Measurements from ENCODE around the gene COL25A1.

The COL25A1 gene

DNA sequence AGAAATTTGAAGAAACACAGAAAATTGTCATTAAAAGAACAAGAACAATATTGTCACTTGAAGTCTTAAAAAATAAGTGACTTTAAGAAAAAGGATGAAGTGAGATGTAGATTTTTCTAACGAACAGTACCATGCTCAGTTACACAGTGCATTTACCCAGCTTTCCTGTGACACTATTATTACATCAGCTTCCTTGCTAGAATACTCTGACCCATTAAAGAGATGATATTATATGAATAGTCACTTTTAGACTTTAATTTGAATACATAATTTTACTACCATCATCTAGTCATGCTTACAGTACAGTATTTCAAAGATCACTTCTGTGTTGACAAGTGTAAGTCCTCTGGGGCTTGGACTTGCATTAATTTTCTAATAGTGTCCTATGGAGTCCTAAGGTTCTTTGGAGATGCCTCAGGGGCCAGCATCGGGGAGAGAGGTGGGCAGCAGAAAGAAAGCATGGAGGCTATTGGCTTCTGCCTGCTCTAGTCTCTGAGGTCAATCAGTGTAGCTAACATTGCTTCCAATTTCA lies 10.7 kb downstream of the COL25A1 start:
- DNase-seq, result no peak

- no peak for DNase-seq
Measured at GRCh38 chr4:109290918-109291317, 11.5 kb downstream of the COL25A1 start.

DNA sequence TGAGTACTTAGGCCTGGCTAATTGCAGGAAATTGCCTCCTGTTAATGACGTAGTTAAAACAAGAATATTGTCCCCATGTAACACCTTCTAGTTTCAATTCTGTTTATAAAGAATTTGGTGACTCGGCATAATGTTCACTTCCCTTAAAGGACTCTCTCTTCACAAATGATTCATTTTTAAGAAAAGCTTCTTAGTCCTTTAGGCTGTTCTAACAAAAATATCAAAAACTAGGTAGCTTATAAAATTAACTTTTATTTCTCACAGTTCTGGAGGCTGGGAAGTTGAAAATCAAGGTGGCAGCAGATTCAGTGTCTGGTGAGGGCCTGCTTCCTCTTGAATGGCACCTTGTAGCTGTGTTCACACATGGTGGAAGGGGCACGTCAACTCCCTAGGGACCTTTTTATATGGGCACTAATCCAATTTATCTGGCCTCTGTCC lies 23.8 kb downstream of the COL25A1 start:
- no peak for DNase-seq

GRCh38 chr4:109276482-109277095 lies 25.9 kb downstream of the COL25A1 start:
- no peak for DNase-seq

GRCh38 chr4:109275066-109275745 lies 27.3 kb downstream of the COL25A1 start:
- no peak for DNase-seq

GRCh38 chr4:109266891-109267290 lies 35.6 kb downstream of the COL25A1 start:
- DNase-seq, result no peak

DNA sequence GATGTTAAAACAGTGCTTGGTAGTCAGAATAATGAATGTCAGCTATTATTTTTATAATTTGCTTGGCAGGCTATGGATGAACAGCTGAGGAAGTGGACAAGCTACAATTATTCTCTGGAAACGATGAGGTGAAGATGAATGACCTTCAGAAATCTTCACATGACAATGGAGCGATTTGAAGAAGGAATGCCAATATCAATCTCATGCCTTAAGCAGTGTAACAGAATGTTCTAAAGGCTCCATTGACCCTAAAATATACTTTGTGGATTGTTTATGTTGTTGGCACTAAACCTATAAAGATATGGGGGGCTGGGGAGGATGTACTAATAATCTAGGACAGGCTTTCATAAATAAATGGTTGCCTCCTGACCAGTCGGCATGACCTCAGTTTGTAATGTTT lies 36.2 kb downstream of the COL25A1 start:
- DNase-seq, result no peak

- DNase-seq, result no peak
Measured at GRCh38 chr4:109263721-109264120, 38.7 kb downstream of the COL25A1 start.

- no peak for DNase-seq
Measured at GRCh38 chr4:109256818-109257217, 45.6 kb downstream of the COL25A1 start.

DNA sequence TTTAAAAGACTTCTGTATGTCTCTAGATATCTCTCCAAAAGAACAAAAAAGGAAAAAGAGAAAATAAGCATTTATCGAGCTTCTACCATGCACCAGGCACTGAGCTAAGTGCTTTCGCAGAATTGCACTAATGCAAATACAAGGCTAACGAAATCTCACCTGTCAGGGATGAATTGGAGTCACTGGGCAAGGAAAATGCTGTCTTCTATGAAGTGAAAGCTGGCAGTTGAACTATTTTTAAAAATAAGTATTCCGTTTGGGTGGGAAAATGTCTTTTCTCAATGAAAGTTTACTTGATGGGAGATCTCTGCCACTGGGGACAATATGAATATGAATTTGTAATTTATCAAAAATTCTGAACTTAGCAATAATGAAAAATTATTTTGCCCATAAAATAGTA lies 47.6 kb downstream of the COL25A1 start:
- DNase-seq, result no peak

- DNase-seq, result no peak
Measured at GRCh38 chr4:109251396-109251795, 51.1 kb downstream of the COL25A1 start.

- DNase-seq, result no peak
Measured at GRCh38 chr4:109248322-109248900, 54.0 kb downstream of the COL25A1 start.

- no peak for DNase-seq
Measured at GRCh38 chr4:109243871-109244270, 58.6 kb downstream of the COL25A1 start.

GRCh38 chr4:109238746-109239145 lies 63.7 kb downstream of the COL25A1 start:
- DNase-seq, result no peak

DNA sequence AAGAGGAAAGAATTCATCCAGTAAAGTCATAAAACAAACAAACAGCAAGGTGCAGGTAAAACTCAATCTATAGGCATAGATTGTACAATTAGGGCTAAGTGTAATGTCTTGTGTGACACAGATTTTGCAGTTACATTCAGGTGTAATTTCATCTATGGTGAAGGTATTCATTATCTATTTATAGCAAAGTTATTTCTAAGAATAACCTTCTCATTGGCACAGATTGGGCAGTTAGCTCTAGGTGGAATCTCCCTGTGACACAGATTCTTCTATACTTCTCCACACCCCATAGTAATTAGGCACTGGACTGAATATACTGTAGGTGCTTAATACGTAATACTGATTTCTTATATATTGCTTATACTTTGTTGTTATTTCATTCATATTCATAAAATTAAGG lies 66.8 kb downstream of the COL25A1 start:
- no peak for DNase-seq

DNA sequence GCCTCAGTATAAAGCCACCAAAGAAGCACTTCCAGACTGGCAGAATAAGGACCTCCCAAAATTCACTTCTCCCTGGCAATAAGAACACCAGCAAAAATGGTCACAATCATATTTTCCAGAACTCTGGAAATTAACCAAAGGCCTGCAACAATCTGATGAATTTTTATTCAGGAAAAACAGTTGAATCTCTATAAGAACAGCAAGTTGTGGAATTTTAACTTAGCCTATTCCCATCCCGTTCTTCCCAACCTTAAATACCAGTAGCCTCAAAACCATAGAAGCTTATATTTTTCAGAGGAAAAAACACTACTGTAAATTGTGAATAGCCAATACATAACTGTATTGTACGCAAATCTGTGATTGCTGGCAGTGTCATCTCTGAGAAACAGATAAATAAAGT lies 67.9 kb downstream of the COL25A1 start:
- no peak for DNase-seq

GRCh38 chr4:109233570-109233969 lies 68.9 kb downstream of the COL25A1 start:
- DNase-seq, result no peak

- no peak for DNase-seq
Measured at GRCh38 chr4:109232681-109233080, 69.8 kb downstream of the COL25A1 start.

DNA sequence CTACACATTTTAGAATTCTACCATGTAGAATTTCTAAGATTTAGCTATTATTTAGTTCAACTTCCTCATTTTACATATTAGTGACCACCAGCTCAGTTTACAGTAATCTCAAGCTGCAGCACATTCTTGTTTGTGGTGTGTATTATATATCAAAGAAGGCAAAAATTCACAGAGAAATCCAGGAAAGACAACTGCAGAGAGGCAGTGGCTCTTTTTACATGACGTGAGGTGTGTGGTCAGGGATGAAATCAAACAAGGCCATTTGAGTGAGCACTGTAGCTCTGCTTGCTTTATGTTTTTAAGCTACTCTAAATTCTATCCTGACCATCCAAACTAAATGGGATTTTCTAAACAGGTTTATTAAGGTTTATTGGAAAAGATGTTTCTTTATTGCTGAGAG lies 71.1 kb downstream of the COL25A1 start:
- DNase-seq, result no peak

GRCh38 chr4:109229028-109229427 lies 73.4 kb downstream of the COL25A1 start:
- no peak for DNase-seq

DNA sequence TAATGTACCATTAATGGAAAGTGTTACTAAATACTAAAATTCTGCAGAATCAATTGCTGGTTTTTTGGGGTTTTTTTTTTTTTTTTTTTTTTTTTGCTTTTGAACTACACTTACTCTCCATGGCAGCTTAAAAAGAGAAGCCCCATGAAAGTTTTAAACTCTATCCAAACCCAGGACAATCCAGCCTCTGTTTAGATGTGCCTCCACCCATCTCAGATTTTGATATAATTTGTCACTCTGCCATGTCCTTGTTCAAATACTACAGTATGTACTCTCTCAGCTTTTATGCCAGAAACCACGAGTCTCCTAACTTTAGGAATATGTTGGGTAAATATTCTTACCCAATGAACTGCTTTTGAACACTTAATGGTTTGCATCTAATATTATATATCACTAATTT lies 84.2 kb downstream of the COL25A1 start:
- DNase-seq, result no peak

GRCh38 chr4:109216085-109216696 lies 86.3 kb downstream of the COL25A1 start:
- no peak for DNase-seq

GRCh38 chr4:109215506-109215905 lies 87.0 kb downstream of the COL25A1 start:
- DNase-seq, result no peak

All from NCI-H2029 (cell line).